Transverse colon (tissue), 4 donors: ENCODE data around the gene IFTAP. TPM values are rescaled to one million over a fixed set of nuclear protein-coding genes. Genes with fewer than 3 reads are reported as not detected.

Experiments
- DNase-seq: peaks from one replicate; pipeline ENCODE4 v3.0.0-alpha.2; 2019
- H3K27ac ChIP-seq, 4 donors: fragments of 200-600 bp; sonication (generic); 2 replicates each; pipeline ENCODE4 v1.5.1; 2016 to 2018; ENCODE audit warnings: inconsistent platforms in 4 of 4
- H3K27me3 ChIP-seq: fragments of 200-600 bp; sonication (generic); 2 replicates; pipeline ENCODE4 v1.5.1; 2017; ENCODE audit warnings: inconsistent platforms
- H3K36me3 ChIP-seq, 4 donors: fragments of 200-600 bp; sonication (generic); 2 replicates each; pipeline ENCODE4 v1.5.1; 2017 to 2019; ENCODE audit warnings: inconsistent platforms in 4 of 4
- H3K4me1 ChIP-seq, 4 donors: fragments of 200-600 bp; sonication (generic); 2 replicates each; pipeline ENCODE4 v1.5.1; 2017 to 2020; ENCODE audit warnings: inconsistent platforms in 4 of 4
- H3K4me3 ChIP-seq, 4 donors: fragments of 200-600 bp; sonication (generic); 1 replicate in 1 of 4; 2 replicates in 3 of 4; pipeline versions ENCODE4 v1.5.1 to v1.6.1; 2017 to 2019; ENCODE audit warnings: inconsistent platforms in 4 of 4
- H3K9me3 ChIP-seq, 2 donors: fragments of 200-600 bp; sonication (generic); 2 replicates each; pipeline ENCODE4 v1.5.1; 2017 to 2019; ENCODE audit warnings: inconsistent platforms in 2 of 2
- CTCF ChIP-seq, 5 experiments: fragments of 200-600 bp in 3 of 5; fragments of 450-650 bp in 2 of 5; sonication (generic) in 3 of 5; IDR thresholded peaks; 1 replicate in 2 of 5; 2 replicates in 3 of 5; pipeline ENCODE4 v1.5.1; 2016 to 2017; ENCODE audit warnings: antibody characterized with exemption in 5 of 5, inconsistent platforms in 3 of 5, mild to moderate bottlenecking in 2 of 5, moderate library complexity in 1 of 5
- EP300 ChIP-seq: sonication (generic); formaldehyde crosslinking; IDR thresholded peaks from one replicate; pipeline ENCODE4 v1.6.1; 2017; ENCODE audit warnings: antibody characterized with exemption, low read depth
- POLR2A ChIP-seq: fragments of 450-650 bp; IDR thresholded peaks from one replicate; pipeline ENCODE4 v1.6.1; 2016; ENCODE audit warnings: antibody characterized with exemption, mild to moderate bottlenecking, moderate library complexity
- POLR2AphosphoS5 ChIP-seq, 3 donors: sonication (generic); formaldehyde crosslinking; IDR thresholded peaks; one replicate each; pipeline ENCODE4 v1.6.1; 2016; ENCODE audit warnings: antibody characterized with exemption in 3 of 3
- WGBS, 2 donors: methylation state at CpG; one replicate each; pipeline ENCODE4 v1.1.5; 2018; ENCODE audit warnings: low coverage in 1 of 2; 5-methylcytosine and 5-hydroxymethylcytosine counted together
- in situ Hi-C, 4 donors: fragments of 200-750 bp; cut with MboI; loops; one replicate each; pipeline versions ENCODE4 v1.15.0 to v1.15.1; 2017; ENCODE audit warnings: low sequenced_read_pairs in 3 of 4, low pct_ligation_motif_present in 1 of 4, low pct_unique_long_range_greater_than_20kb in 1 of 4
- intact Hi-C: fragments of 100-400 bp; cut with DNase I; formaldehyde crosslinking; loops from one replicate; pipeline ENCODE4 v1.15.1; 2023; ENCODE audit warnings: low total_unique reads
- total RNA-seq, 4 donors: library from RNA; depleted of rRNA; stranded (reverse); fragments of >200 nt; gene quantifications; one replicate each; pipeline ENCODE4 v1.1.0, GENCODE V29; 2016

Gene IFTAP
- total RNA-seq, 4 donors from 2014 or later, result 11.5 to 76.3 (median 16.0) TPM

- Histone ChIP-seq H3K27me3 (no peaks in the 10 kb centered on the region), H3K9me3 (no peaks in the 10 kb centered on the region), H3K36me3 (no peaks in the 10 kb centered on the region), H3K4me3 (no peak overlapping the region), H3K27ac (no peak overlapping the region), H3K4me1 (peaks cover 0 to 7% (median 2%) of the 10 kb centered on the region in 4 donors)
- DNase-seq, result no peak
- intact Hi-C loops (loop anchor here (5.0 kb wide), 1 partner anchor 1458 kb away; no protein-coding TSS in a partner anchor), in situ Hi-C loops (no loop called here)
- TF ChIP-seq CTCF (IDR thresholded peaks at IDR 0.05) (no peak), EP300 (no peak), POLR2A (no peak), POLR2AphosphoS5 (IDR thresholded peaks at IDR 0.05) (no peak)
- 88 to 96% methylated on average over 4 of the region's 4 CpGs for WGBS, 2 donors
Observed at GRCh38 chr11:36689442-36689841, 95.1 kb downstream of the IFTAP start.

- no peaks in the 10 kb centered on the region for H3K9me3 ChIP-seq
- TF ChIP-seq POLR2AphosphoS5 (IDR thresholded peaks at IDR 0.05) (no peak), POLR2A (no peak)
- intact Hi-C loops, result loop anchor here (5.0 kb wide), 1 partner anchor 750 kb away; the partner anchor contains the start of gene LDLRAD3
- 86 to 90% methylated on average over 1 of the region's 1 CpG for WGBS, 2 donors
- no peaks in the 10 kb centered on the region for H3K36me3 ChIP-seq
- in situ Hi-C loops, result no loop called here
- H3K27ac ChIP-seq, result no peak overlapping the region
- H3K4me1 ChIP-seq, result peaks cover 0 to 5% (median 2%) of the 10 kb centered on the region in 4 donors
- no peak for DNase-seq
- H3K4me3 ChIP-seq, result no peak overlapping the region
- no peaks in the 10 kb centered on the region for H3K27me3 ChIP-seq
Observed at GRCh38 chr11:36692704-36693103, 98.4 kb downstream of the IFTAP start.

GRCh38 chr11:36693139-36693843 lies 99.0 kb downstream of the IFTAP start:
- H3K4me1 ChIP-seq, result no peaks in the 10 kb centered on the region
- no peaks in the 10 kb centered on the region for H3K36me3 ChIP-seq
- H3K27me3 ChIP-seq, result no peaks in the 10 kb centered on the region
- no peak overlapping the region for H3K4me3 ChIP-seq
- 58 to 67% methylated on average over 1 of the region's 1 CpG for WGBS, 2 donors
- no peaks in the 10 kb centered on the region for H3K9me3 ChIP-seq
- DNase-seq, result no peak
- TF ChIP-seq POLR2A, result no peak
- no peak for TF ChIP-seq POLR2AphosphoS5 (IDR thresholded peaks at IDR 0.05)
- no peak for TF ChIP-seq CTCF (IDR thresholded peaks at IDR 0.05)
- no peak for TF ChIP-seq EP300
- in situ Hi-C loops, result no loop called here
- no peak overlapping the region for H3K27ac ChIP-seq
- intact Hi-C loops, result loop anchor here (5.0 kb wide), 1 partner anchor 751 kb away; the partner anchor contains the start of gene LDLRAD3

- TF ChIP-seq POLR2AphosphoS5 (IDR thresholded peaks at IDR 0.05) (no peak), CTCF (IDR thresholded peaks at IDR 0.05) (no peak), POLR2A (no peak), EP300 (no peak)
- DNase-seq, result no peak
- in situ Hi-C loops, result no loop called here
- intact Hi-C loops, result no loop called here
- H3K27ac ChIP-seq, result no peak overlapping the region
- H3K4me3 ChIP-seq, result no peak overlapping the region
- no peaks in the 10 kb centered on the region for H3K36me3 ChIP-seq
- no peaks in the 10 kb centered on the region for H3K9me3 ChIP-seq
- H3K4me1 ChIP-seq, result peaks cover 0 to 8% (median 0%) of the 10 kb centered on the region in 4 donors
- H3K27me3 ChIP-seq, result no peaks in the 10 kb centered on the region
Observed at GRCh38 chr11:36695111-36695510, 100.8 kb downstream of the IFTAP start.
